ENCODE results near the gene PVALEF.

The PVALEF gene

DNA sequence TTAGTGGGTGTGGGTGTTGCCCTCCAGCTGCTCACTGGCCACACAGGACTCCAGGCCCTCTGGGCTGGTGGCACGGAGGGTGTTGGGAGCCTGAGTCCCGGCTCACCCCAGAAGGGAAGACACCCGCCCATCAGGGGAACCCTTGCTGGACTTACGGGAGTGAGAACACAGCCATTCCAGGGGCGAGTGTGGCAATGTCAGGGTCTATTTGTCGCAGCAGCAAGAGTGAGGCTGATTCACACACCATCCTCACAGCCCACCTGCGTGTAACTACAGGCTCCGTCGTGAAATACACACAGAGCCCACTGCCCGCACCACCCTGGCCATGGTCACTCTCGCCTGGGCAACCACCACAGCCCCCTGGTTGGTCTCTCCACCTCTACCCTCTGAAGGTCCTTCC is 18.5 kb downstream of the PVALEF start:
- no peak for DNase-seq (ENCODE audit: low spot score)

DNA sequence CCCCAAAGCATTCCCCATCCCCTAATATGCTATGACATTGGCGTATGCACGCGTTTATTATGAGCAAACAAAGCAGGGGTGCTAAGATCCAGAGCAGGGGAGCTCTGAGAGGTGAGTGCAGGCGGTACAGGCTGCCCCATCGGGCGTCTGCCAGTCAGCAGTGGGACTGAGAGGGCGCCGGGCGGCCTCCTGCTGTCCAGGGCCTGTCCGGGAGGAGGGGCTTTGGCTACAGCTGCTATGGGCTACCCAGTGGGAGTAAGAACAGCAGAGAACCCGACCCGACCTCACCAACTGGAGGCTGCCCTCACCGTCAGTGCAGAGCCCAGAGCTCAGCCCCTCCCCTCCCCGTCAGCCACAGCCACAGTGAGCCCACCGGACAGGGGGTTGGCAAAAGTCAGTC is 19.2 kb downstream of the PVALEF start:
- DNase-seq (ENCODE audit: low spot score) = no peak

DNA sequence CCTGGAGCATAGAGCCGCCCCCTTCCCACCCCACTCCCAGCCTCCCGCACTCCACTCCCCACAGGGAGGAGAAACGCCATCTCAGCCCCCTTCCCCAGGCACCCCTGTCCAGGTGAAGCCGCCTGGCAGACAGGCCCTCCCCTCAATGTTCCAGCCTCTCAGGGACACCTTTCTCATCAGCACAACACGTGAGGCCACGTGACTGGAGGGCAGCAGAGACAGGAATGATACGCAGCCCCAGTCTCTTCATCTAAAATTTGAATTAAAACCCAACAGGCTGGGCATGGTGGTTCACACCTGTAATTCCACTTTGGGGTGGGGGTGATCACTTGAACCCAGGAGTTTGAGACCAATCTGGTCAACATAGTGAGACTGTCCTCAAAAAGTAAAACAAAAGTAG is 20.9 kb downstream of the PVALEF start:
- no peak for DNase-seq (ENCODE audit: low spot score)

DNA sequence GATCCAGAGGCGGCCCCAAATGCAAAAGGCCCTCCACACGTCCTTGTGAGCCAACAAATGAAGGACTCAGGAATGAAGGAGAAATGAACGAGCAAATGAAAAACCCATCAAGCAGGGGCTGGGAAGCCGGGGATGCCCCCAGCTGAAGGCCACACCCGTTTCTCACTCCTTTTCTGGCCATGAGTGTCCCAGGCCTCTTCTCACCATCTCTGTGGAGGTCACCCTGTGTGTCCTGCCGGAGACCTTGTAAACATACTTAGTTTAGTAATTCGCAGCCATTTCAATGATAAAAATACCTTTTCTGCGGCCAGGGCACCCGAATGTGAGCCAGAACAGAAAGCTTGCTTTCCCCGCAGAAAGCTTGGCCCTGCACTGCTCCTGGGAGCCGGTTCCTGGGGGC is 21.8 kb downstream of the PVALEF start:
- DNase-seq (ENCODE audit: low spot score) = no peak

DNA sequence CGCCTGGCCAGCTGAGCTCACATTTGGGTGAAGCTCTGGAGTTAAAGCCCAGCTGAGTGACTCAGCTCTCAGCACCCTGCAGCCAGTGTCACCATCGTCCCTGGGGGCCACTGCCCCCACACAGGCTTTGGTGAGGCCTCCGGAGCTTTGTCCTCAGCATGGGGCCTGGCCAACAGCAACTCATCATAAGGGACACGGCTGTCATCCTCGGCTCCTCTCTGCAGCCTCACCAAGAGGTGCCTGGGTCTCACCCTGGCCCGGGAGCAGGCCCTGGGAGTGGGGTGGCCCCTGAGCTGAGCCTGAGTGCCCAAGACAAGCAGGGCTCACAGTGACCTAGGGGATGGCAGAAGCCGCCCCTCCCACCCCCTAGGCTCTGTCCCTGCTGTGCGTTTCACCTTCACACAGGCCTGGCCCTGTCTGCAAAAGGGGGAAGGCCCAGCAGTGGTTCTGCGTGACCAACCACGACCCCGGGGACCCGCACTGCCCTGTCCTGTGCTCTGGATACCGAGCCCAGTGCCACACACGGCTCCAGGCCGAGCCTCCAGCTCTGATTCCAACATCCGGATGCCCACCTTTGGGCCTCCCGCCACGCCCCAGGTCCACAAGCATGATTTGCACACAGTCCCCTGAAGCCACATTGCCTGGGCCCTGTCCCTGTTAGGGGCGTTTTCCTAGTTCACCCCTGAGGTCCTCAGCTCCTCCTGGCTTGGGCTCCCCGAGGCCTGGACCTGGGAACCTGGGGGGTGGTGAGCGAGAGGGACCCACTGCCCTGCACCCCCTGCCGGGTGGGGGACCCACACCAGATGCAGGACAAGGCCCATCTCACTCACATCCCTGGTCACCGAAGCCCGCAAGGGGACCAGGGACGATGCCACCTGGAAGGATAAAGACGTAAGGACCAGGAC is 22.5 kb downstream of the PVALEF start:
- no peak for DNase-seq (ENCODE audit: low spot score)

DNA sequence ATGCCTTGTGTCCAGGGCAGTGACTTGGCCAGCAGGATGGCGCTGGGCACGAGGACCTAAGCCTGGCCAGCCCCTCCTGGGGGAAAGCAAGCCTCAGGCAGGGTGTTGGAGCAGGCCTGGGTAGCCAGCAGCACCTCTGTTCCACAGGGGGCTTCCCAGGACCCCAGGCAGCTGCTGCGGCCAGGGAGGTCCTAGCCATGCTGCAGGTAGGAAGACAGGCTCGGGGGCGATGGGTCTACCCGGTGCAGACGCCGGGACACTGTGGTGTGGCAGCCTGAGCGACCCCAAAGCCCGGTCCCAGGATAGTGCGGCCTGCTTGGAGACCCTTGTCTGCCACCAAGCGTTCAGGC is 23.2 kb downstream of the PVALEF start:
- no peak for DNase-seq (ENCODE audit: low spot score)

DNA sequence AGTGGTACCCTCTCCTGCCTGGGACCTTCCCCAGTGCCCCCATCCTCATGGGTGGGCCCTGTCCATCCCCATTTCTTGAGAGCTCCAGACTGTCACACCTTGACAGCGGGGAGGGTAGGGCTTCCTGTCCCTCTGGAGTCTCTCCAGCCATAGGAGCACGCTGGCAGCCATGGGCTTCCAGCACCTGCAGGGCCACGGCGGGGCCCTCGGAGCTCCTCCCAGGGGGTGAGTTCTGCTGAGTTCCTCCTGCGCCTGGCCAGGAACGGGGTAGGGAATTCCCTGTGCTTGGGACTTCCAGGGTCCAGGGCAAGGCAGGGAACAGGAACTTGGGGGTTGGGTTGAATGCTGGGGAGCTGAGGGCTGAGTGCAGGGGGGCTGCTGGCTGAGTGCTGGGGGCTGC is 23.7 kb downstream of the PVALEF start:
- DNase-seq (ENCODE audit: low spot score) = no peak

DNA sequence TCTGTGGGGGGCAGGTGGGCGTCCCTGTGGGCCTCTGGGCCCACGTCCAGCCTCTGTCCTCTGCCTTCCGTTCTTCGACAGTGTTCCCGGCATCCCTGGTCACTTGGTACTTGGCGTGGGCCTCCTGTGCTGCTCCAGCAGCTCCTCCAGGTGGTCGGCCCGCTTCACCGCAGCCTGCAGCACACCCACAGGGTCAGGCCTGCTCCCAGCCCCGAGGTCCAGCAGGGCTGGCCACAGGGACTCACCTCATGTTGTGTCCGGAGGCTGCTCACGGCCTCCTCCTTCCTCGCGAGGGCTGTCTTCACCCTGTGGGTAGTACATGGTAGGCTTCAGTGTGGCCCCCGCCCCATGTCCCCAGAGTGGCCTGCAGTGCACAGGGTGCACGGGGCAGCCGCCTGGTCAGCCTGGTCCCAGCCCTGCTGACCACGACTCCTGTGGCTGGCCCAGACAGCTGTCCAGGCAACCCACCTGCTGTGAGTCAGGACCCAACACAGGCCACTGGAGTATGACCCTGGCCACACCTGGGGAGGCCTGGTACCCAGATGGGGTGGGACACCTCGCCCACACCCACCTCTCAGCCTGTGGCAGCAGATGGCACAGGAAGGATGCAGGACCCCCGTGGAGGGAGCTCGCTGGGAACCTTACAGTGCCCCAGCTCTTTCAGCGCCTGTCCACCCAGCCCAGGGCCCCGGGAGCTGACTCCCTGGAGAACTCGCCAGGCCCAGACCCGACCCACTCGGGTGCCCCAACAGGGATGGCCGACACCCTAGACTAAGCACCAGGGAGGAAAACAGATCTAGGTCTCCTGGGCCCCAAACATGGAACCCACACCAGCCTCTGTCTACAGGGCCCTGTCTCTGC is 24.6 kb downstream of the PVALEF start:
- no peak for DNase-seq (ENCODE audit: low spot score)

DNA sequence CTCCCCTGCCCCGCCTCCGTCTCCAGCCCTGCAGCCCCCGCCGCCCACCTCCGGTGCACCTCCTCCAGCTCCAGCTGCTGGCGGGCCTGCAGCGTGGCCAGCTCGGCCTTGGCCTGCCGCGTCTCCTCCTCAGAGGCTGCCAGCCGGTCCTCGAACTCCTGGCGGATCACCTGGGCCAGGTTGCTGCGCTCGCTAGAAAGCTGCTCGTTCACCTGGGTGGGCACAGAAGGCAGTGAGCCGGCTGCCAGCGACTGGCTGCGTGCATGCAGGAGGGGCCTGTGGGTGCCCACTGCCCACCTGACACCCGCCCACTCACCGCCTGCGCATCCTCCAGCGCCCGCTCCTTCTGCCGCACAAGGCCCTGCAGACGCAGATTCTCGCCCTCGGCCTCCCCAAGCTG is 25.3 kb downstream of the PVALEF start:
- DNase-seq (ENCODE audit: low spot score) = no peak

DNA sequence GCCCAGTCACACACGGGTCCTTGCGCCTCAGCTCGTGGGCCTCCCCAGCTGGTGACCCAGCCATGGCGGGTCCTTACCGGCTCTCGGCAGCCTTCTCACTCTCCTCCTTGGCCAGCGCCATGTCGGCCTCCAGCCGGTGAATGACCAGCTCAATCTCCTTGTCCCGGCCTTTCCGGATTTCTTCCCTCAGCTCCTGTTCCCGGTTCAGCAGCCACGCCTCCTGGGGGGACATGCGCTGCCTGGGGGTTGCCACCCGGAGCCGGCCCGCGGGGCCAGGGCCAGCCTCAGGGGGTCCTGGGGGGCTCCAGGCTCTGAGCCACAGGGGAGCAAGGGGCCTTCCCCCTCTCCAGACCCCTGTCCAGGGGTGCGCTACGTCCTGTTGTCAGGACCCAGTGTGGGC is 25.8 kb downstream of the PVALEF start:
- DNase-seq (ENCODE audit: low spot score) = no peak

DNA sequence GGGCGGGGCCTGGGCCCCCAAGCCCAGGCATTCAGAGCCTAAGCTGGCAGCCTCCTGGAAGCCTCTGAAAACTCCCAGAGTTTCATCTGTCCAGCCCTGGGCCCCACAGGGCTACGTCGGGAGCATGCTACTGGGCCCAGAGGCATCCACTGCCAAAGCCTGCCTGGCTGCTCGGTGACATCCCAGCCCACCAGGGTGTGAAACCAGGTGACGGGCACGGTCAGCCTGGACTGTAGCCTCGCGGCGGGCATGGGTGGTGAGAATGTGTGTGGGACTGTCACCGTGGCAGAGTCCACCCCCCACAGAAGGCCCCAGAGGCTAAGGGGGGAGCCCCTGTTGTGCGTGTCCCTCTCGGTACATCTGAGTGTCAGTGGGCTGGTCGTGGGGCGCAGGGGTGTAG is 26.3 kb downstream of the PVALEF start:
- no peak for DNase-seq (ENCODE audit: low spot score)

DNA sequence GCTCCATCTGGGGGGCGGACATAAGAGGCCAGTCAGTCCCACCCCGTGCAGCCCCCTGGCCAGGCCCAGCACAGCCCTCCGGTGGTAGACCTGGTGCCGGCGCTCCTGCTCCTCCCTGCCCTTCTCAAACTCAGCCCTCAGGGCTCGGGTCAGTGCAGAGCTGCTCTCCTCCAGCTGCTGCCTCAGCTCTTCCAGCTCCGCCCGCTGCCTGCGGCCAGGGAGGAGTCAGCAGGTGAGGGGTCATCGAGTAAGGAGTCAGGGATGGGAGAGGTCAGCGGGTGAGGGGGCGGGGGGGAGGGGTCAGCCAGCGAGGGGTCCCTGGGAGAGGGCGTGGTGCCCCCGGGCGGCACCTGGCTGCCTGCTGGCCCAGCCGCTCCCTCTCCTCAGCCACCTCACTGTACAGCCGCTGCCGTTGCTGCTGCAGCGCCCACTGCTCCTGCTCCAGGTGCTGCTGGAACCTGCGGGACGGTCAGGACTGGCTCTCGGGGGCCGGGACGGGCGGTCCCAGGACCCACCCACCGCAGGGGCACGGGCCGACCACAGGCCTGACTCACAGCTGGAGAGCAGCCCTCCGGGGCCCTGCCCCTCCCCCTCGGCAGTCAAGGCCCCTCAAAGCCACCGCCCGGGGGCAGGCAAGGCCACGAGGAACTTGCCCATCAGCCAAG is 27.2 kb downstream of the PVALEF start:
- DNase-seq (ENCODE audit: low spot score) = no peak

DNA sequence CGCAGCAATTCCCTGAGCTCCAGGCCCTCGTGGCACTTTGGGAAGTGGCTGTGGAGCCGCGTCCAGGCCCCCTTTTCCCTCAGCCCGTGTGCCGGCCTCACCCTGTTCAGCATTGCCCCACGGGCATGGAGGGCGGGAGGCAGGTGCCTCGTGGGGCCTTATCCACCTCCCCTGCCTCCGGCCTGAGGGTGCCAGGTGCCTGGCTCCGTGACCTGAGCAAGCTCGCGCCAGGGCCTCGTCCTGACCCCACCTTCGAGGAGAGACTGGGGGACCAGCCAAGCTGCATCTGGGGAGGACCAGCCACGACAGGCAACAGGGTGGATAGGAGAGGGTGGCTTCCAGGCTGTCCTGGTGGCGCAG is 27.7 kb downstream of the PVALEF start:
- no peak for DNase-seq (ENCODE audit: low spot score)

DNA sequence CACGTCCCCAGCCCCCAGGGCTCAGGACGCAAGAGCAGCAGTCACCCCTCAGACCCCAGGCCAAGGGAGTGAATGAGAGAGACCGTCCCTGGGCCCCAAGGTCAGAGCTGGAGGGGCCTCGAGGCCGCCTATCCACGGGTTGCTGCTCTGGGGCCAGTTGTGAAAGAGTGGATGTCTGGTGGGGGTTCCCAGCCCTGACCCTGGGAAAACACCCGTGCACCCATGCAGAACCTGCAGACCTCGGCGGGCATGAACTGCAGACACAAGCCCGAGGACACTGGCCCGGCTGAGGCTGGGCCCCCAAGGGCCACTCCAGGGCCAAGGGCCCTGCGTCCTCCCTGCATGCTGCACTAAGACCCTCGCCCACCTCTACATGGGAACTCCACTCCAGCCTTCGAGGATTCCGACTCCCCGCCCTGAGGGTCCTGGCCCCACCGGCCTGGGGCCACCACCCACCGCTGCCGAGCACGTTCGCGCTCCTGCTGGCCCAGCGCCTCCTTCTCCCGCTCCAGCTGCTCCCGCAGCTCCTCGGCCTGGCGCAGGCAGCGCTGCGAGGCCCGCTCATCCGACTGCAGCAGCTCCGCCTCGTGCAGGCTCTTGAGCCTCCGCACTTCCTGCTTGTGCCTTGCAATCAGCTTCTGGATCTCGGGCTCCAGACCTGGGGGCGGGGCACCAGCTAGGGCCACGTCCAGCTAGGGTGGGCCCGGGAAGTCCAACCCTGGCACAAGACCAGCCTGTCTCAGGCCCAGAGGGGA is 28.3 kb downstream of the PVALEF start:
- no peak for DNase-seq (ENCODE audit: low spot score)

DNA sequence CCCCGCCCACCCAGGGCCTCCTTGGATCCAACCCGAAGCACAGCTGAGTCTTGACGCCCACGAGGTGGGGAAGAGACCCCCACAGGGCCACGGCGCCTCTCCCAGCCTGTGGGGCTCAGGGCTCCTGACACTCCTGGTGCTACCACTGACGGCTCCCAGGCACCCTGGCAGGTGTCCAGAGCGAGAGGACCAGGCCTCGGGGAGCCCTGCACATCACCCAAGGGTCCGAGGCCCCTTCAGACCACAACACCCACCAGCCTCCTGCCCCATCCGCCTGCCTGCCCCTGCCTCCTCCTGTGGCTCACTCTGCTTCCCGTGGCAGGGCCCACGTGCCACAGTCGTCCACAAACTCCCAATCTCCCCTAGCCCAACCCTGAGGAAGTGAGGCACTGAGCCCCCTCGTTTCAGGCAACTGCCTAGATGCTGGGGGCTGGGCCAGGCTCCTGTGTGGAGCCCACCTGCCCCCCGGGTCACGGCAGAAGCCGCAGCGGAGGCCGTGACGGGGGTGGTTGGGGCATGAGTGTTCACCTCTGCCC is 29.0 kb downstream of the PVALEF start:
- no peak for DNase-seq (ENCODE audit: low spot score)

DNA sequence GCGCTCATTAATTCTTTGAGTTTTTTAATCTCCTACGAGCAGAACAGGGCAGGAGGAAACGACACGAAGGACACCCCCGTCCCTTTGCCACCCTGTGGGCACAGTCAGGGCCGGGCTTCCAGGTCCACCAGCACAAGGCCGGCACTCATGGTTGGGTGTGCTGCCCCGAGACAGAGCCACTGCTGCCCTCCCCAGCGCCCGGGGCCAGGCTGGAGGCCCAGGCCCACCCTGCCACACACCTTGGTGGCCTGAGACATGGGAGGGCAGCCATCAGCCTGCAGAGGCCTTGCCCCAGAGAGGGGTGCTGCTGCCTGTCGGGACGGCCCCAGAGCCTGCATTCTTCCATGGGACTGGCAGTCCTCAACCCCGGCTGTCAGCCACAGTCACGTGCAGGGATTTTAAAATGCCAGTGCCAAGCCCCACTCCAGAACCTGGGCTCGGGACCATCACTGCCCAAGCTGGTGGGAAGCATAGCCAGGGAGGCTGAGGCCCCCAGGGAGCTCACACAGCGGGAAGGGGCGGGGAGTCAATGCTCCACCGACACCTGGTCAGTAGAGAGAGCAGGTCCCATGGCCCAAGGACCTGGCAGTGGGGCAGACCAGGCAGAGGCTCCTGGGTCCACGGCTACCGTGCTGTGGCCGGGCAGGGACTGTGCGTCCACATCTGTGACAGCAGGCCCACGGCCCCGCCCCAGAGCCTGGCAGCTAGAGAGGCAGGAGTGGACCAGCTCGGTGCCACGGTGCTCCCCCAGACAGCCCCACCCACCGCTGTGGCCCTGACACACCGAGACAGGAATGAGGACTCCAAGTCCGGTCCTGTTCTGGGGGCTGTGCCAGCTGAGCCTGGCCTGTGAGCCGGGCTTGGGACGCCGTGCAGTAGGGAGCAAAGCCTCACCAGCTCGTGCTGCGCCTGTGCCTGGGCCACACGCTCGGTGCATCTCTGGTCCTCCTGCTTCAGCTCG is 29.9 kb downstream of the PVALEF start:
- DNase-seq (ENCODE audit: low spot score) = no peak

DNA sequence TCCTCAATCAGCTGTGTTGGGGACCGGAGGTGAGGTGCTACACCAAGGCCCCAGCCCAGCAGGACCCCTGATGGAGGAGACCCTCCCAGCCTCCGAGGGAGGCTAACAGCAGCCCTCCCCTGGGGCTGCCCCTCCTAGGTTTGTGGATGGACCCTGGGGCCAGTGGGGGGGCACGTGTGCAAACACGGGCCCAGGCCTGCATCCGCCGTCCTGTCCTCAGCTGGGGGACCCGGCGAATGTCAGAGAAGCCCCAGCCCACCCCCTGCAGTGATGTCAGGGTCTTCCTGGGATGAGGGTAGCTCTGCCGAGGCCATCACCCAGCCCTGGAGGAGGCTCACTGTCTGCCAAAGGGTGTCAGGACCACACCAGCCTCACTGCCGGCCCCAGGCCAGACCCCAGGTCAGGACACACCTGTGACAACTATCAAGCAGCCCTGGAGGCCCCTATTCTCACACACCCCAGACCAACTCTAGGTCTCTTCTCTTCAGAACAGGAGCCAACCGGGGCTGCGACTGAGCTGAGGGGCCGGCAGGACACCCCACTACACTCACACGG is 30.7 kb downstream of the PVALEF start:
- DNase-seq (ENCODE audit: low spot score) = no peak

DNA sequence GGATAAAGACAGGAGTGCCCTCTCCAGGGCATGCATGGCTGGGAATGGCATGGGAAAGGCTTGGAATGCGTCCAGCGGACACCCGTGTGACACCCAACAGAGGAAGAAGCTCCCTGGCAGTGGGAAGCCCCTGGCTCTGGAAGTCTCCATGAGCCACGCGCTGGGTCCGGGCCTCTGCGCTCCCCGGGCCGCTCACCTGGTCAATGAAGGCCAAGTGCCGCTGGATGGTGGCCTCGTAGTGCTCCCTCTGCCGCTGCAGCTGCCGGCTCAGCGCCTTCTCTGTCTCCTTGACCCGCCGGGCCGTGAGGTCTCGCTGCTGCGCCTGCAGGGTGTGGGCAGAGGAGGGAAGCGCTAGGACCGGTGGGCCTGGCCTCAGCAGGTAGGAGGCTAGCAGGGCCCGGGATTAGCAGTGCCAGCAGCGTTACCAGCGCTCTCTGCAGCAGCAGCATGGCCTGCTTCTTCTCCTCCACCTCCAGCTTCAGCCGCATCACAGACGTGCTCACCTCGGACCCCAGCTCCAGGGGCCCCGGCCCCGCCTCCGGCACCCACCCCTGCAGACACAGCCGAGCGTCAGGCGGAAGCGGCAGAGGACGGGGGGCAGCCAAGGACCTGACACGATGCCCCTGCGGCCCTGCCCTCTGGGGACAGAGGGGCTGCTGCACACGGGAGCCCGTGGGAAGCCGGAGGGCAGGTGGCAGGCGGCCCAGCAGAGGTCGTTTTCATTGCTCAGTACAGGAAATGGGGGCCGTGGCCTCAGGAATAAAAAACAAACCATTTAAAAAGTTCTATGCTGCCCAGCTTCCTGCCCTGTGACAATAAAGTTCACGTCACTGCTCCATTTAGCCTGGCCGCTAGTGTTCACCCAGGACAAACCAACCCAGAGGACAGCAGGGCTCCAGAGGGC is 31.4 kb downstream of the PVALEF start:
- DNase-seq (ENCODE audit: low spot score) = no peak

DNA sequence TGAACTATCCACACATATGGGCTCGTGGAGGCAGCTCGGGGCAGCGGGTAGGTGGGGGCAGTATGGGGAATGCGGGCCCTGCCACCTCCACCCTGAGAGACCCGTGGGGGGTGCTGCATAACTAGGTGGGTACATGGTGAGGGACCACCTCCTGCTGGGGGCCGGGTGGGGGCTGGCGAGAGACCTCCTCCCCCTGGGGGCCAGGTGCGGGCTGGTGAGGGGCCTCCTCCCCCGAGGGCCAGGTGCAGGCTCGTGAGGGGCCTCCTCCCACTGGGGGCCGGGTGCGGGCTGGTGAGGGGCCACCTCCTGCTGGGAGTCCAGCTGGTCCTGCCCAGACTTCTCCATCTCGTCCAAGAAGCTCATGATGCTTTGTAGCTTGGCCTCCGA is 32.1 kb downstream of the PVALEF start:
- DNase-seq (ENCODE audit: low spot score) = no peak
